GM12878 (cell line): ENCODE results near the gene GABARAPL2.

Experiments used
- CBX5 ChIP-seq: sonication (generic); IDR thresholded peaks from 2 replicates; pipeline ENCODE4 v1.6.1; 2016; ENCODE audit warnings: low read depth, moderate library complexity, mild to moderate bottlenecking, inconsistent platforms
- CTCF ChIP-seq, 3 experiments: IDR thresholded peaks in 2 of 3; conservative IDR thresholded peaks in 1 of 3; 2 replicates each; pipeline ENCODE4 v1.5.1; 2011; ENCODE audit warnings: low read depth in 3 of 3, low read length in 3 of 3, mild to moderate bottlenecking in 3 of 3, control low read depth in 2 of 3, moderate library complexity in 2 of 3, inconsistent platforms in 1 of 3, mixed read lengths in 1 of 3; ENCODE audit not compliant: control insufficient read depth in 2 of 3, insufficient read depth in 1 of 3; ENCODE audit errors: extremely low read depth in 1 of 3
- EP300 ChIP-seq, 2 experiments: fragments of 150-350 bp in 1 of 2; IDR thresholded peaks; 2 replicates each; pipeline ENCODE4 v1.6.1; 2011 to 2012; ENCODE audit warnings: low read depth in 2 of 2, low read length in 2 of 2, borderline replicate concordance in 1 of 2, improper control_type of control experiment in 1 of 2, inconsistent platforms in 1 of 2; ENCODE audit not compliant: control insufficient read depth in 1 of 2
- EZH2 ChIP-seq: IDR thresholded peaks from 2 replicates; pipeline ENCODE4 v1.6.1; 2012; ENCODE audit warnings: low read depth, mild to moderate bottlenecking, control low read depth, inconsistent platforms, low read length, borderline replicate concordance; ENCODE audit not compliant: control insufficient read depth
- HCFC1 ChIP-seq: fragments of 150-350 bp; IDR thresholded peaks from 2 replicates; pipeline ENCODE4 v1.6.1; 2014; ENCODE audit warnings: low read length
- HDAC2 ChIP-seq: fragments of 200-600 bp; sonication (generic); IDR thresholded peaks from 2 replicates; pipeline ENCODE4 v1.6.1; 2017
- MXI1 ChIP-seq: fragments of 150-350 bp; IDR thresholded peaks from 2 replicates; pipeline ENCODE4 v1.6.1; 2011; ENCODE audit warnings: low read depth, mild to moderate bottlenecking, inconsistent platforms, low read length, improper control_type of control experiment
- POLR2A ChIP-seq: IDR thresholded peaks from 2 replicates; pipeline ENCODE4 v1.6.1; 2011; ENCODE audit warnings: low read depth, mild to moderate bottlenecking, low read length
- SPI1 ChIP-seq: IDR thresholded peaks from 2 replicates; pipeline ENCODE4 v1.6.1; 2011; ENCODE audit warnings: low read depth, mild to moderate bottlenecking, low read length, moderate library complexity, borderline replicate concordance; ENCODE audit not compliant: insufficient read depth
- SUPT20H ChIP-seq: IDR thresholded peaks from 2 replicates; pipeline ENCODE4 v1.6.1; 2011; ENCODE audit warnings: low read depth, mild to moderate bottlenecking, low read length, moderate library complexity, borderline replicate concordance; ENCODE audit not compliant: control insufficient read depth
- TARDBP ChIP-seq: IDR thresholded peaks from 2 replicates; pipeline ENCODE4 v1.6.1; 2016; ENCODE audit warnings: borderline replicate concordance
- ZNF384 ChIP-seq: IDR thresholded peaks from 2 replicates; pipeline ENCODE4 v1.6.1; 2012; ENCODE audit warnings: low read depth, mild to moderate bottlenecking, low read length, improper control_type of control experiment, borderline replicate concordance
- TF ChIP-seq, protein P1 (sequence below): fragments of 450-650 bp; IDR thresholded peaks from 2 replicates; pipeline ENCODE4 v1.6.1; 2017; ENCODE audit warnings: borderline replicate concordance
- TF ChIP-seq, protein P2 (sequence below): fragments of 450-650 bp; IDR thresholded peaks from 2 replicates; pipeline ENCODE4 v1.6.1; 2016; ENCODE audit warnings: mild to moderate bottlenecking

GRCh38 chr16:75559564-75560372 lies 6.4 kb upstream of the GABARAPL2 start:
- TF ChIP-seq CTCF (IDR thresholded peaks at IDR 0.05 in 2 of 3, conservative IDR thresholded peaks at IDR 0.05 in 1 of 3; ENCODE audit: control insufficient read depth in 2 of 3, extremely low read depth in 1 of 3, insufficient read depth in 1 of 3, low read depth in 3 of 3, low read length in 3 of 3), result no peak
- TF ChIP-seq, protein P1, sequence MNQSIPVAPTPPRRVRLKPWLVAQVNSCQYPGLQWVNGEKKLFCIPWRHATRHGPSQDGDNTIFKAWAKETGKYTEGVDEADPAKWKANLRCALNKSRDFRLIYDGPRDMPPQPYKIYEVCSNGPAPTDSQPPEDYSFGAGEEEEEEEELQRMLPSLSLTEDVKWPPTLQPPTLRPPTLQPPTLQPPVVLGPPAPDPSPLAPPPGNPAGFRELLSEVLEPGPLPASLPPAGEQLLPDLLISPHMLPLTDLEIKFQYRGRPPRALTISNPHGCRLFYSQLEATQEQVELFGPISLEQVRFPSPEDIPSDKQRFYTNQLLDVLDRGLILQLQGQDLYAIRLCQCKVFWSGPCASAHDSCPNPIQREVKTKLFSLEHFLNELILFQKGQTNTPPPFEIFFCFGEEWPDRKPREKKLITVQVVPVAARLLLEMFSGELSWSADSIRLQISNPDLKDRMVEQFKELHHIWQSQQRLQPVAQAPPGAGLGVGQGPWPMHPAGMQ, result no peak
- no peak for TF ChIP-seq POLR2A
- no peak for TF ChIP-seq HDAC2
- no peak for TF ChIP-seq EZH2
- TF ChIP-seq ZNF384, result no peak
- TF ChIP-seq, protein P2, sequence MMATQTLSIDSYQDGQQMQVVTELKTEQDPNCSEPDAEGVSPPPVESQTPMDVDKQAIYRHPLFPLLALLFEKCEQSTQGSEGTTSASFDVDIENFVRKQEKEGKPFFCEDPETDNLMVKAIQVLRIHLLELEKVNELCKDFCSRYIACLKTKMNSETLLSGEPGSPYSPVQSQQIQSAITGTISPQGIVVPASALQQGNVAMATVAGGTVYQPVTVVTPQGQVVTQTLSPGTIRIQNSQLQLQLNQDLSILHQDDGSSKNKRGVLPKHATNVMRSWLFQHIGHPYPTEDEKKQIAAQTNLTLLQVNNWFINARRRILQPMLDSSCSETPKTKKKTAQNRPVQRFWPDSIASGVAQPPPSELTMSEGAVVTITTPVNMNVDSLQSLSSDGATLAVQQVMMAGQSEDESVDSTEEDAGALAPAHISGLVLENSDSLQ, result no peak
- TF ChIP-seq MXI1, result no peak
- no peak for TF ChIP-seq SUPT20H
- no peak for TF ChIP-seq TARDBP
- TF ChIP-seq CBX5, result no peak
- TF ChIP-seq EP300 (IDR thresholded peaks at IDR 0.05; ENCODE audit: borderline replicate concordance in 1 of 2, control insufficient read depth in 1 of 2, low read depth in 2 of 2, low read length in 2 of 2), result no peak
- no peak for TF ChIP-seq HCFC1
- no peak for TF ChIP-seq SPI1
